Rectal smooth muscle tissue (tissue), 1 donor: ENCODE results near the gene KCNK3.

Experiments used
- H3K27ac ChIP-seq: one replicate; pipeline ENCODE4 v1.7.0; 2013; ENCODE audit warnings: low read depth, low read length, inconsistent platforms
- H3K27me3 ChIP-seq: one replicate; pipeline ENCODE4 v1.7.0; 2013; ENCODE audit warnings: low read length; ENCODE audit not compliant: control insufficient read depth, insufficient read depth
- H3K36me3 ChIP-seq: one replicate; pipeline ENCODE4 v1.7.0; 2013; ENCODE audit warnings: low read length; ENCODE audit not compliant: control insufficient read depth, insufficient read depth
- H3K4me1 ChIP-seq: one replicate; pipeline ENCODE4 v1.7.0; 2013; ENCODE audit warnings: low read length; ENCODE audit not compliant: control insufficient read depth, insufficient read depth
- H3K4me3 ChIP-seq: one replicate; pipeline ENCODE4 v1.7.0; 2013; ENCODE audit warnings: low read length
- H3K9ac ChIP-seq: one replicate; pipeline ENCODE4 v1.7.0; 2013; ENCODE audit warnings: low read length

Gene KCNK3

GRCh38 chr2:26668856-26669750 lies 23.4 kb upstream of the KCNK3 start:
- Histone ChIP-seq H3K4me1 (no peaks in the 10 kb centered on the region), H3K27ac (no peak overlapping the region), H3K9ac (no peak overlapping the region), H3K27me3 (no peaks in the 10 kb centered on the region), H3K36me3 (no peaks in the 10 kb centered on the region), H3K4me3 (no peak overlapping the region)

GRCh38 chr2:26670171-26670570 lies 22.4 kb upstream of the KCNK3 start:
- H3K4me1 ChIP-seq, result no peaks in the 10 kb centered on the region
- no peak overlapping the region for H3K4me3 ChIP-seq
- H3K27me3 ChIP-seq, result no peaks in the 10 kb centered on the region
- no peaks in the 10 kb centered on the region for H3K36me3 ChIP-seq
- no peak overlapping the region for H3K27ac ChIP-seq
- H3K9ac ChIP-seq, result no peak overlapping the region

GRCh38 chr2:26670931-26671460 lies 21.5 kb upstream of the KCNK3 start:
- H3K4me1 ChIP-seq, result no peaks in the 10 kb centered on the region
- no peak overlapping the region for H3K27ac ChIP-seq
- no peaks in the 10 kb centered on the region for H3K36me3 ChIP-seq
- no peak overlapping the region for H3K4me3 ChIP-seq
- no peaks in the 10 kb centered on the region for H3K27me3 ChIP-seq
- no peak overlapping the region for H3K9ac ChIP-seq

GRCh38 chr2:26671691-26672090 lies 20.8 kb upstream of the KCNK3 start:
- Histone ChIP-seq H3K9ac (no peak overlapping the region), H3K4me3 (no peak overlapping the region), H3K36me3 (no peaks in the 10 kb centered on the region), H3K4me1 (no peaks in the 10 kb centered on the region), H3K27ac (no peak overlapping the region), H3K27me3 (no peaks in the 10 kb centered on the region)

- H3K4me3 ChIP-seq, result no peak overlapping the region
- no peaks in the 10 kb centered on the region for H3K27me3 ChIP-seq
- H3K27ac ChIP-seq, result no peak overlapping the region
- H3K4me1 ChIP-seq, result no peaks in the 10 kb centered on the region
- H3K9ac ChIP-seq, result no peak overlapping the region
- no peaks in the 10 kb centered on the region for H3K36me3 ChIP-seq
Observed at GRCh38 chr2:26672112-26672817, 20.3 kb upstream of the KCNK3 start.

- Histone ChIP-seq H3K27me3 (no peaks in the 10 kb centered on the region), H3K4me3 (no peak overlapping the region)
Observed at GRCh38 chr2:26672818-26673393, 19.6 kb upstream of the KCNK3 start.

GRCh38 chr2:26674002-26674751 lies 18.3 kb upstream of the KCNK3 start:
- no peaks in the 10 kb centered on the region for H3K4me1 ChIP-seq
- H3K9ac ChIP-seq, result no peak overlapping the region
- H3K27me3 ChIP-seq, result no peaks in the 10 kb centered on the region
- H3K4me3 ChIP-seq, result no peak overlapping the region
- H3K36me3 ChIP-seq, result no peaks in the 10 kb centered on the region
- no peak overlapping the region for H3K27ac ChIP-seq

More at GRCh38 chr2:26672818-26673393, 19.6 kb upstream of the KCNK3 start:
- Histone ChIP-seq H3K9ac (no peak overlapping the region), H3K36me3 (no peaks in the 10 kb centered on the region), H3K4me1 (no peaks in the 10 kb centered on the region), H3K27ac (no peak overlapping the region)

- Histone ChIP-seq H3K9ac (no peak overlapping the region), H3K4me1 (no peaks in the 10 kb centered on the region), H3K36me3 (no peaks in the 10 kb centered on the region), H3K27ac (no peak overlapping the region), H3K4me3 (no peak overlapping the region), H3K27me3 (no peaks in the 10 kb centered on the region)
Observed at GRCh38 chr2:26674771-26675170, 17.8 kb upstream of the KCNK3 start.

- no peaks in the 10 kb centered on the region for H3K36me3 ChIP-seq
- H3K4me3 ChIP-seq, result no peak overlapping the region
- H3K27me3 ChIP-seq, result no peaks in the 10 kb centered on the region
- no peak overlapping the region for H3K9ac ChIP-seq
- H3K4me1 ChIP-seq, result no peaks in the 10 kb centered on the region
- no peak overlapping the region for H3K27ac ChIP-seq
Observed at GRCh38 chr2:26675651-26676255, 16.8 kb upstream of the KCNK3 start.

- Histone ChIP-seq H3K36me3 (no peaks in the 10 kb centered on the region), H3K4me3 (no peak overlapping the region), H3K9ac (no peak overlapping the region), H3K27ac (no peak overlapping the region), H3K4me1 (no peaks in the 10 kb centered on the region), H3K27me3 (no peaks in the 10 kb centered on the region)
Observed at GRCh38 chr2:26678035-26678434, 14.5 kb upstream of the KCNK3 start.

- Histone ChIP-seq H3K36me3 (no peaks in the 10 kb centered on the region), H3K9ac (no peak overlapping the region), H3K4me1 (no peaks in the 10 kb centered on the region), H3K27ac (no peak overlapping the region), H3K4me3 (no peak overlapping the region), H3K27me3 (no peaks in the 10 kb centered on the region)
Observed at GRCh38 chr2:26679867-26680266, 12.7 kb upstream of the KCNK3 start.
